RWPE1 (cell line): ENCODE data around the gene GLIS2.

Experiments used
- CTCF ChIA-PET: fragments of 350-600 bp; sonication (Branson Sonifier 250); formaldehyde crosslinking; extraction: SDS; loops from one replicate; lab custom pipeline; 2021; lab: Yijun Ruan, JAX
- POLR2A ChIA-PET: fragments of 400-600 bp; formaldehyde crosslinking; extraction: SDS; loops from one replicate; lab custom pipeline; 2020; ENCODE audit warnings: antibody characterized with exemption; ENCODE audit not compliant: low non-redundant PET; lab: Yijun Ruan, JAX
- DNase-seq: peaks from one replicate; pipeline ENCODE4 v3.0.0; 2012; ENCODE audit warnings: low spot score
- H3K27ac ChIP-seq: fragments of 450-650 bp; 2 replicates; pipeline ENCODE4 v1.5.1; 2017
- CTCF ChIP-seq: fragments of 450-650 bp; conservative IDR thresholded peaks from 2 replicates; pipeline ENCODE4 v1.5.1; 2017; ENCODE audit warnings: low read depth, mild to moderate bottlenecking

Gene GLIS2

GRCh38 chr16:4373356-4373908, 57.6 kb downstream of the GLIS2 start:
- CTCF ChIA-PET, result interaction anchor here (0.5 to 4.8 kb wide), 3 partner anchors 14 to 62 kb away, joined by 3 to 31 read pairs (median 4); no protein-coding TSS in a partner anchor
- no peak for TF ChIP-seq CTCF
- peak; percentile 57 for DNase-seq
- H3K27ac ChIP-seq, result peak overlapping the region; percentile 99
- POLR2A ChIA-PET, result no interaction called here

GRCh38 chr16:4373909-4374742, 58.3 kb downstream of the GLIS2 start:
- DNase-seq, result peak; percentile 70
- CTCF ChIA-PET, result interaction anchor here (0.5 to 4.8 kb wide), 4 partner anchors 15 to 62 kb away, joined by 3 to 31 read pairs (median 4); no protein-coding TSS in a partner anchor
- POLR2A ChIA-PET, result no interaction called here
- H3K27ac ChIP-seq, result peak overlapping the region; percentile 99
- no peak for TF ChIP-seq CTCF

- no peak for DNase-seq
- peak overlapping the region; percentile 99 for H3K27ac ChIP-seq
- TF ChIP-seq CTCF, result no peak
- POLR2A ChIA-PET, result no interaction called here
- CTCF ChIA-PET, result interaction anchor here (0.6 to 4.8 kb wide), 5 partner anchors 17 to 104 kb away, joined by 3 to 31 read pairs (median 3); no protein-coding TSS in a partner anchor
Observed at GRCh38 chr16:4375717-4376116, 59.9 kb downstream of the GLIS2 start.

- ChIA-PET POLR2A (no interaction called here), CTCF (interaction anchor here (0.7 to 4.8 kb wide), 3 partner anchors 9 to 86 kb away, joined by 3 to 31 read pairs (median 3); no protein-coding TSS in a partner anchor)
- DNase-seq, result no peak
- H3K27ac ChIP-seq, result peak overlapping the region; percentile 99
- no peak for TF ChIP-seq CTCF
Observed at GRCh38 chr16:4376126-4376892, 60.4 kb downstream of the GLIS2 start.

GRCh38 chr16:4376893-4377572, 61.2 kb downstream of the GLIS2 start:
- ChIA-PET CTCF (interaction anchor here (1.0 to 5.5 kb wide), 7 partner anchors 9 to 88 kb away, joined by 3 to 31 read pairs (median 7); partner anchors contain the start of gene PAM16), POLR2A (no interaction called here)
- no peak for TF ChIP-seq CTCF
- no peak for DNase-seq
- H3K27ac ChIP-seq, result peak overlapping the region; percentile 99
